GM19025 (cell line): Measurements from ENCODE around the gene SEC14L6.

Experiments
- ATAC-seq: cut with Tn5 transposase; IDR thresholded peaks from one replicate; pipeline ENCODE4 v1.9.1; 2021; ENCODE audit warnings: mild to moderate bottlenecking, low read depth, moderate library complexity; ENCODE audit not compliant: unreplicated experiment

The SEC14L6 gene

DNA sequence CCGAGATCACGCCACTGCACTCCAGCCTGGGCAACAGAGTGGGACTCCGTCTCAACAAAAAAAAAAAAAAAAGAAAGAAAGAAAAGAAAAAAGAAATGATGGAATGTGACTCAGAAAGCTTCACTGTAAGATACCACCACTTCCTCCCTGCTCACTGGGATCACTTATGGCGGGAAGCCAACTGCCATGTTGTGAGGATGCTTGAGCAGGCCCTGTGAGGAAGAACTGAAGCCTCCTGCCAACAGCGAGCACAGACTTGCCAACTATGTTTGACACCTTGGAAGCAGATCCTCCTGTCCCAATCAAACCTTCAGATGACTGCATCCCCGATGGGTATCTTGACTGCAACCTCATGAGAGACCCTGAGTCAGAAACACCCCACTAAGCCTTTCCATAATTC is 8.3 kb downstream of the SEC14L6 start:
- no peak for ATAC-seq

DNA sequence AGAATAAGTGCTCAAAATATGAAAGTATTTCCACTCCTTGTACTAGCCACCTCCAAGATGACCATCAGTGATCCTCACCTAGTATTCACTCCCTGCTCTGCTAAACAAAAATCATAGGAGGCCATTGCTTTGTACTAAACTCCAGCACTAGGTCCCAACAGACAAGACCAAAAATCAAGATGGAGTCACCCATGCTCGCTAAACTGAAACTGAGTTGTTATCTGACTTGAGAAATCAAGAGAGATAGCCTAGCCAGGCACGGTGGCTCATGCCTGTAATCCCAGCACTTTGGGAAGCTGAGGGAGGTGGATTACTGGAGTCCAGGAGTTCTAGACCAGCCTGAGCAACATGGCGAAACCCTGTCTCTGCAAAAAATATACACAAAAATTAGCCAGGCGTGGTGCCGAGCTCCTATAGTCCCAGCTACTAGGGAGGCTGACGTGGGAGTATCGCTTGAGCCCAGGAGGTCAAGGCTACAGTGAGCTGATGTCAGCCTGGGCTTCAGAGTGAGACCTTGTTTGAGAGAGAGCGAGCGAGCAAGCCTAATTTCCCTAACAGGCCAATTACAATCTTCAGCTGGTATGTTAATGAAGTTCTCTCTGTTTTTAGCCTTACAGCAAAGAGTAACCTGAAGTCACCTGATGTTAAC is 9.3 kb downstream of the SEC14L6 start:
- no peak for ATAC-seq

DNA sequence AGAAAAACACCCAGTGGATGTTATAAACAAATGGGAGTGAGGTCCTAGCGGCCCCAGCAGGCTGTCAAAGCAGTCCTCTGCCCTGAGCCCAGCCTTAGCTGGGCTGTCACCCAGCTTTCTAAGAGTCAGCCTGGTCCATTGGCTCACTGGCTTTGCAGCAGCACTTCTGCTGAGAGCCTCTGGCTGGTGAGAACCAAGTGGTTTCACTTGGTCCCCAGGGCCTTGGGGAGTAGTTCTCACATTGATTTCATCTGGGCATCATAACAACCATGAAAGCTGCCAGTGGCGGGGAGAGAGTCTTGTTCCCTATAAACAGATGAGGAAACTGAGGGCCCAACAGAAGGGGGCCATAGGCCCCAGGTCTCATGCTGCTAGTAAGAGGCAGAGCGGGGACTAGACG is 11.4 kb downstream of the SEC14L6 start:
- ATAC-seq = no peak

DNA sequence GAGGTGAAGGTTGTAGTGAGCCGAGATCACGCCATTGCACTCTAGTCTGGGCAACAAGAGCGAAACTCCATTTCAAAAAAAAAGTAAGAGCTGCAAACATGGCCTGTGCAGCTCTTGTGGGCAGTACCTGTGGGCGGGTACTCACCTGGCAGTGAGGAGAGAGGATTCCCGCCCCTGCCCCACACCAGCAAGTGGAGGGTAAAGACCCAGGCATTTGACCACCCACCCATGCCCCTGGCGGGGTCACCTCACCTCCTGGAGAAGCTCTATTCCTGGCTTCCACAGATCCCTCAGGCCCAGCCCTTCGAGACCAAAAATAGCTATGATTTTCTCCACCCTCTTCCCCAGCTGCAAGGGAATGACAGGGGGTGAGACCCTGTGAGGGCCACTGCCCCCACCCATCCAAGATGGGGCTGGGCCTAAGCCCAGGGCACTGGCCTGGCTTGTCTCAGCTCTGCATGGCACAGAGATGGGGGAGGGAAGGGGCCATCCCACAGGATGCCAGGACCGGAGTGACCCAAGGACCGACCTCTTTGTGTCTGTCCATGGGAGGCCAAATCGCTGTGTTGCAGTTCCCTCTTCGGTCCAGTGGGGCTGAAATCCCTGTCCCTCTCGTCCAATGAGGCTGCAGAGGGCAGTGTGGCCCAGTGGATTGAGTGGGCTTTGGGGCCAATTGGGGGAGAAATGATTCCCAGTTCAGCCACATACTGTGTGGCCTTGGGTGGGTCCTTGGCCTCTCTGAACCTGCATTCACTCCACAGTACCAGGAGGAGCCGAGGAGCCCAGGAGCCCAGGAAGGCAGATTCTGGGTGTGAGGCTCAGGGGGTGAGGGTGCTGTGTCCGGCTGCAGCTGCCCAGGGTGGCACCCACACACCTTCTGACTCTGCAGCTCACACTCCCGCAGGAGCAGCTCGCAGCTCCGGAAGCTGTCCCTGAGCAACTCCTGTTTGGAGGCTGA is 14.6 kb downstream of the SEC14L6 start:
- no peak for ATAC-seq

DNA sequence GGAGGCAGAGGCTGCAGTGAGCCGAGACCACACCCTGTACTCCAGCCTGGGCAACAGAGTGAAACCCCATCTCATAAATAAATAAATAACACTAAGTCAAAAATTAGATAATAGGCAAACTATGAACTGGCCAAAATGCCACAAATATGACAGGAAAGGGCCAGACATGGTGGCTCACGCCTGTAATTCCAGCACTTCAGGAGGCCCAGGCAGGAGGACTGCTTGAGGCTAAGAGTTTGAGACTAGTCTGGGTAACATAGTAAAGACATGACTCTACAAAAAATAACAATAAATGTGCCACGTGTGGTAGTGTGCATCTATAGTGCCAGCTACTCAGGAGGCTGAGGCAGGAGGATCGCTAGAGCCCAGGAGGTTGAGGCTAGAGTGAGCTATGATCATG is 19.9 kb downstream of the SEC14L6 start:
- ATAC-seq = no peak

DNA sequence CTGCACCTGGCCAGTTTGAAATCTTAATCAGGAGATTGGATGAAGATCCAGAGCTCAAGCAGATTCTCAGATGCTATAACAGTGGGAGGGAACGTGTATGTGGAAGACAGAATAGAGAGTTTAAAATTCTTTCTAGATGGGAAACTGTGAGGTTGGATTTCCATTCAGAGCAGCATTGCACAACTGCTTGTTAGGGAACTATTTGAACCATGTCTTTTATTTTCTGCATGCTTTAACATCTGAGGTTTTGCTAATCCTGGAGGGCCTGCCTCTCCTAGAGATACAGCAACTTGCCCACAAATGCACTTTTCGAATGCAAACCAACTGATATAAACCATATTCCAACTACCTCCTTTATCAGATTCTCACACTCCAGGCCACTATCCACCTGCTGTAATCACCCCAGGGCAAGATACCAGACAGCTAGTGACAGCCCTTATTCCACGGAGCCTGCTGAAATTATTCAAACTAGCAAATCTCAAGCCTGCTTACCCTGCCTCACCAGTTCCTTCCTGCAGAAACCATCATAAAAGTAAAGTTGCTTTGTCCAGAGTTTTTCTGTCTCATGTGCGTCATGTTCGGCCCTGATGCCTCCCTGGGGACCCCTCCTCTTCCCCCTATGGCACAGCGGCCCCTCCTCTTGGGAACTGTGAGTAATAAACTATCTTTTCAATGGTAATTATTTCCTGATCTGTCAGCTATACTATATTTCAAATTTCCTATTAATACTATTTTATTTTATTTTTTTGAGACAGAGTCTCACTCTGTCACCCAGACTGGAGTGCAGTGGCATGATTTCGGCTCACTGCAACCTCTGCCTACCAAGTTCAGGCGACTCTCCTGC is 22.7 kb downstream of the SEC14L6 start:
- no peak for ATAC-seq

DNA sequence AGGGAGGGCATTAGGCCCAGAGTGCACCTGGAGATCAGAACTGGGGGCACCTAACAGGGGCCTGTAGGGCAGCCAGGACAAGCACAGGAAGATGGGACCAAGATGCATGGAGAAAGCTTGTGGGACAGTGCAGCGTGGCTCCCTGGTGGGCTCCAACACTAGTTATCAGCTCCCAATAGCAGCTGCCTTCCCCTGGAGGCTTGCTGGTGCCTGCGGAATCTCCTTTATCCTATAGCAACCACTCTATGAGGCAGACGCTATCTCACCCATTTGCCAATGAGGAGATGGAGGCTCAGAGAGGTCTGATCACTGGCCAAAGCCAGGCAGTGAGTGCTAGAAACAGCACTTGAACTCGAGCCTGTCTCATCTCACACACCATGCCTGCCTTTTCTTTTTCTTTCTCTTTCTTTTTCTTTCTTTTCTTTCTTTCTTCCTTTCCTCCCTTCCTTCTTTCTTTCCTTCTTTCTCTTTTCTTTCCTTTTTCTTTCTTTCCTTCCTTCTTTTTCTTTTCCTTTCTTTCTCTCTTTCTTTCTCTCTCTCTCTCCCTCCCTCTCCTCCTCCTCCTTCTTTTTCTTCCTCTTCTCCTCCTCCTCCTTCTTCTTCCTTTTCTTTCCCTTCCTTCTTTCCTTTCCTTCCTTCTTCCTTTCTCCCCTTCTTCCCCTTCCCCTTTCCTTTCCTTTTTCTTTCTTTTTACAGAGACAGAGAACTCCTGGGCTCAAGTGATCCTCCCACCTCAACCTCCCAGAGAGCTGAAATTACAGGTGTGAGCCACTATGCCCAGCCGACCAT is 25.0 kb downstream of the SEC14L6 start:
- ATAC-seq = no peak

DNA sequence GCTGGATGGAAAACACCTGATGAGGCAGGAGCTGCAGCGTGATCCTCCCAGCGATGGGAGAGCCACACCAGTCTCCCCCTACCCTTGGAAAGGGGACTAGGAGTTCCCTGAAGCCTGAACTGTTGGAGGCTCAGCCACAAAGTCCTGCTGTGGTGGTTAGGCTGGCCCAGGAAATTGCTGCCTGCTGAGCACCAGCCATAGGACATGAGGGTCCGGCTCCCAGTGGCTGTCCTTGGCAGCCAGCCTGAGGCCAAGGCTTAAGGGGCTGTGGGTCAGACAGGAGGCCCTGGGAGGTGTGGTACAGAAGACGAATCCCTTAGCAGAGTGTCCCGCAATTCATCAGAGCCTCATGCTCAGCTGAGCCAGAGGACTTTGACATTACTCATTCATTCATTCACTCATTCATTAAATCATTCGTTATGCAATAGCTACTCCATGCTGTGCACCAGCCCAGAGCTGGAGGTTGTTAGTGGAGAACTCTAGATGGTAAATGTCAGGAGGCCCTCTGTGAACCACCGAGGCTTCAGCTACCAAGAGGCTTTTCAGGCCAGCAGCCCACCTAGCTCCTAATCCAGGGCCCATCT is 26.6 kb downstream of the SEC14L6 start:
- ATAC-seq = no peak

DNA sequence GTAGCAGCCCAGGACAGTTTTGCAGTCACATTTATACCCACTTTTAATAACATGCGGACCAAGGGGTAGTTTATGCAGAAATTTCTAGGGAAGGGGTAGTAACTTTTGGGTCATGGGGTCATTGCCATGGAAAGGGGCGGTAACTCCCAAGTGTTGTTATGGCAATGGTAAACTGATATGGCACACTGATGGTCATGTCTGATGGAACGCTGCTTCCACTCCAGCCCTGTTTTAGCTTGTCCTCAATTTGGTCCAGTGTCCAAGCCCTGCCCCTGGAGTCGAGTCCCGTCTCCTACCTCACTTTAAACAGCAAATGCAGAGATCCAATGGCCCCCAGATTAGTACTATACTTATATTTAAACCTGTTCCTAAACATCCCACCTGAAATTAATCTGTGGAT is 29.8 kb downstream of the SEC14L6 start:
- no peak for ATAC-seq

DNA sequence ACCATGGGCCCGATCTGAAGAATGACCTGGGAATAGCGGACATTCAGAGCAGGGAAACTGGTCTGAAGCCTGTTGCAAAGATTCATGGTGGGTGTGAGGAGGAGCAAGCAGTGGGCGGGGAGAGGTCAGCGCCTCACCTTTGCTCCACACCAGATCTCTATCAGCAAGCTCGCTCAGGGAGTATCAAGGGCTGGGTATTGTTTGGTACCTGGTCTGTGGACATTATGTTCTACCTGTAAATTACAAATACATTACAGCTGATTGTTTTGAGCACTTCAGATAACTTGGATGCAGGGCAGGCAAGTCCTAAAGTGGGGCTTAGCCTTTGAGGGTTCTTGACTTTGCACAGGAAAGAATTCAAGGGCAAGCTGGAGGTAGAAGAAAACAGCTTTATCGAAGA is 30.3 kb downstream of the SEC14L6 start:
- ATAC-seq = no peak

DNA sequence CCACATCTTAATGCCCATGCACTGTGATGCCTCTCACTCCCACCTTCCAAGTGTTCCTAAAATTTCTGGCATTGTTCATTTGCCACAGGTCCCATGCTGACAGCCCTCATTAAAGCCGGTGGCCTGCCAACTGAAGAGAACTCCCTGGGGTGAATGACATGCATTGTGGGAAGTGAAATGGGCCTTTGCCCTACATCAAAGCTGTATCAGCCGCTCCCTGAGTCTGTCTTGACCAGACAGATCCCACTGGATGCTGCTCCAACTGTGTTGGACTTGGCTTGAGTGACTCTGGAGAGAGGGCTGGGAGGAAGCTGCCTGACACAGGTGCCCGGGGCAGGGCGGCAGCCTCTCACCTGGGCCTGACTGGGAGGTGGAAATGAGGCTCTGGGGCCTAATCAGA is 32.3 kb downstream of the SEC14L6 start:
- no peak for ATAC-seq

DNA sequence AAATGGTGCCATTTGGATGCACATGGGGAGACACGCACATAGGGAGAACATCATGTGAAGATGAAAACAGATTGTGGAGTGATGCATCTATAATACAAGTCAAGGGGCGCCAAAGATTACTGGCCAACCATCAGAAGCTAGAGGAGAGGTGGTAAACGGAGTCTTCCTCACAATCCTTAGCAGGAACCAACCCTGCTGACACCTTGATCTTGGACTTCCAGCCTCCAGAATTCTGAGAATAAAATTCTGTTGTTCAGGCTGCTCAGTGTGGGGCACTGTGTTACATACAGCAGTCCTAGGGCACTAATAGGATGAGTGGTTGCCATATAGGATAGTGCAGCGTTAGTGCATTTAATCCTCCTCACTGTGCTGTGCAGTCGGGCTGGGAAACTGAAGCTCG is 33.1 kb downstream of the SEC14L6 start:
- ATAC-seq = no peak

DNA sequence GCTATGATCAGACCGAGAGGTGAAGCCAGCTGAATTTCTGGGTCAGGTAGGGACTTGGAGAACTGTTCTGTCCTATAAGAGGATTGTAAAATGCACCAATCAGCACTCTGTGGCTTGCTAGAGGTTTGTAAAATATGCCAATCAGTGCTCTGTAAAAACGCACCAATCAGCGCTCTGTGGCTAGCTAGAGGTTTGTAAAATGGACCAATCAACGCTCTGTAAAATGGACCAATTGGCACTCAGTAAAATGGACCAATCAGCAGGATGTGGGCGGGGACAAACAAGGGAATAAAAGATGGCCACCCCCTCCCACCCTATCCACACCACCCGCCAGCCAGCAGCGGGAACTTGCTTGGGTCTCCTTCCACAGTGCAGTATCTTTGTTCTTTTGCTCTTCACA is 34.6 kb downstream of the SEC14L6 start:
- no peak for ATAC-seq

DNA sequence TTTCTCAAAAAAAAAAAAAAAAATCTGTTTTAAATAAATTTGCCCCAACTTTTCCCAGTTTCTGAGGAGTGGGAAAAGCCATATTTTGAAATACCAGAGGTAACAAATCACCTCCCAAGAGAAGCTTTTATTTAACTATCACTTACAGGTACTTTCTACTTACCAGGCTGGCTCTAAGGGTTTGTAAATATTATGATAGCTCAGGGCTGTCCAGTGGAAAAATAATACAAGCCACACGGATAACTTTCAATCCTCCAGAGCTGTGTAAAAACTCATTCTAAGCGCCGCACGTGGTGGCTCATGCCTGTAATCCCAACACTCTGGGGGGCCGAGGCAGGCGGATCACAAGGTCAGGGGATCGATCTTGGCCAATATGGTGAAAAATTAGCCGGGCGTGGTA is 35.4 kb downstream of the SEC14L6 start:
- ATAC-seq = no peak

DNA sequence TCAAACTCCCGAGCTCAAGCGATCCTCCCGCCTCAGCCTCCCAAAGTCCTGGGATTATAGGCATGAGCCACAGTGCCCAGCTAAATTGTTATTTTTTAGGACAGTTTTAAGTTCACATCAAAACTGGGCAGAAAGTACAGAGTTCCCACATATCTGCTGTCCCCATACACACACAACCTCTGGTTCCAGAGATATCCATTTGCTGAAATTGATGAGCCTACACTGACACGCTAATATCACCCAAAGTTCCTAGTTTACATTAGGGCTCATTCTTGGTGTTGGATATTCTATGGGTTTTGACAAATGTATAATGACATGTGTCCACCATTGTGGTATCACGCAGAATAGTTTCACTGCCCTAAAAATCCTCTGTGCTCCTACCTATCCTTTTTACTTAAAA is 38.3 kb downstream of the SEC14L6 start:
- no peak for ATAC-seq

DNA sequence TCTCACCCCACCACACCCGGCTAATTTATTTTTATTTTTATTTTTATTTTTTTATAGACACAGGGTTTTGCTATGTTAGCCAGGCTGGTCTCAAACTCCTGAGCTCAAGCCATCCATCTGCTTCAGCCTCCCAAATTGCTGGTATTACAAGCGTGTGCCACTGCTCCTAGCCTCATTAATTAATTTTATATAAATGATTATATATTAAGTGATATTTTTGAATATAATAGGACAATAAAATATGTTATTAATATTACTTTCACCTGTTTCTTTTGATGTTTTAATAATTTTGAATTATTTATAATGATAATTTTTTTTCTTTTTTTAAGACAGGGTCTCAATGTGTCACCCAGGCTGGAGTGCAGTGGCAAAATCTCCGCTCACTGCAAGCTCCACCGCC is 38.9 kb downstream of the SEC14L6 start:
- no peak for ATAC-seq

DNA sequence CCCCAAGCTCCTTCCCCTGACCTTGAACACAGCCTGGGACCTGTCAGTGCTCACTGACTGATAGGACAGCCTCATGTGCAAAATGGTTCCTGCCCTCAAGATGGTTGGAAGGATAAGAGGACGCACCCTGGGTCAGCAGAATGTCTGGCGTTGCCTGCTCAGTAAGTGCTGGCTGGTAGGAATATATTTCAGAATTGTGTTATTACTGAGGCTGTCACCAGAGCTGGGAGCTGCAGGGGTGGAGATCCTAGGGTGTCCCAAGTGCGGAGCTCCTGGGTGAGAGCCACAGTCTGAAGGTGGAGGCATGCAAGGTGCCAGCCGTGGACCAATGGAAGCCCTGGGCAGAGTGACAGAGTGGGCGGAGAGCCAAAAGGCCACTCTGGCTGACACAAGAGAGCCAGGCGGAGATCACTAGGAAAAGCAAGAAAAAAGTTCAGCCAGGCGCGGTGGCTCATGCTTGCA is 40.0 kb downstream of the SEC14L6 start:
- no peak for ATAC-seq

DNA sequence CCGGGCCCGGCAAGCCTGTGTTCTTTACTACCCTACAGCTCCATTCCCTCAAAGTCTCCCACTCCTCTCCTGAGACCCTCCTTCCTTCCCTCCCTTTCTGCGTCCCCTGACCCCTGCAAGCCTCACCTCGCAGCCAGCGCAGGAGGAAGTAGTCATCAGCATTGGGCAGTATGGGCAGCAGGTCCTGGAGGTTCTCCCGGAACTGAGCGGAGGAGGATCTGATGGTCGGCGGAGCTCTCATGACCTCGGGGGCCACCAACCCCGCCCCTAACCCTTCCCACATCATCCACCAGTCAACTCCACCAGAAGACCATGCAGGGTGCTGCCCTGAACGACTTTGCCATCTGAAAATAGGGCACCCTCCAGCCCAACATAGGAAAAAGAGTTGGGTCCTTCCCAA is 43.0 kb downstream of the SEC14L6 start:
- no peak for ATAC-seq

DNA sequence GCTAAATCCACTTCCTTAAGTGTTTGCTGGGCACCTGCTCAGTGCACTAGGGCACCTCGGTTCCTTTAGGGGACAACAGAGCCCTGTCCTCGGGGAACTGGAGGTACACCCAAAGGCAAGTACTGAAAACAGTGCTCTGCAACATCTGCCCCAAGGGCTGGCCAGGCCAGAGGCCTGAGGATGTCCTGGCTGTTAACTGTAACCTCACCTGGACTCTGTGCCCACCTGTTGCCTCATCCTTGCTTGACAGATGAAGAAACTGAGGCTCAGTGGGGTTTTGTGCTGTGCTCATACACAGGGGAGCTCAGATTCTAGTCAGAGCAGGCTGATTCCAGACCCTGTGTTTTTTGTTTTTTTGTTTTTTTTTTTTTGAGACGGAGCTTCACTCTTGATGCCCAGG is 43.6 kb downstream of the SEC14L6 start:
- ATAC-seq = no peak

DNA sequence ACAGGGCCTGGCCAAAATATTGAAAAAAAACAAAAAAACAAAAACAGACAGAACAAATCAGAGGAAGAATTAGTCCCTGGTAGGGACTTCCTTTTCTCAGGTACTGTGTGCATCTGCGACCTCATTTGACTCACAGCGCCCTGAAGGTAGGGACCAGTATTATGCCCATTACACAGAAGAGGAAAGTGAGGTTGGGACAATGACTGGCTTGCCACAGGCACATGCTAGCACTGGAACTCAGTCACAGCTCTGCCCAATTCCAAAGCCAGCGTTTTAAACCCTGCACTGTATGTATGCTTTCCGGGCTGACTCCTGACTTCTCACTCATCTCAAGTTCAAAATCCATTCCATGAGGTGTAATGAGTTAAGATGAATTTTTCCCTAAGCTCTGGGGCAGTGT is 44.4 kb downstream of the SEC14L6 start:
- ATAC-seq = no peak
